Endothelial cell of umbilical vein (primary cell): Measurements from ENCODE around the gene PRTN3. TPM values are rescaled to one million over a fixed set of nuclear protein-coding genes. Genes with fewer than 3 reads are reported as not detected.

ENCODE experiments used
- BruUV-seq: library from RNA; stranded (reverse); fragments of 400-500 nt; replicated peaks from 2 replicates; lab custom pipeline; 2021; lab: Mats Ljungman, UMichigan
- CTCF ChIA-PET: fragments of 300-600, 350-600 bp; sonication (Branson Sonifier 250); formaldehyde crosslinking; loops from one replicate; lab custom pipeline; 2021; ENCODE audit warnings: antibody characterized with exemption, inconsistent platforms; lab: Charles Lee
- POLR2A ChIA-PET: fragments of 300-600, 350-600 bp; sonication (Branson Sonifier 250); formaldehyde crosslinking; loops from one replicate; lab custom pipeline; 2021; ENCODE audit warnings: antibody characterized with exemption, inconsistent platforms; lab: Charles Lee
- DNase-seq: peaks from one replicate; pipeline ENCODE4 v3.0.0-alpha.2; 2011; ENCODE audit warnings: low read depth, low spot score
- FAIRE-seq: peaks from 2 replicates; lab custom pipeline; 2011; peaks lifted over from hg19 to GRCh38; lab: Jason Lieb, UNC
- H2AFZ ChIP-seq: 2 replicates; pipeline ENCODE4 v1.6.0; 2012; ENCODE audit warnings: low read depth, low read length, control low read depth, inconsistent platforms
- H3K27ac ChIP-seq: 2 replicates; pipeline ENCODE4 v1.5.1; 2011; ENCODE audit warnings: low read depth, mild to moderate bottlenecking, control low read depth, low read length, moderate library complexity; ENCODE audit not compliant: insufficient read depth
- H3K27me3 ChIP-seq, 2 experiments: 2 replicates each; pipeline versions ENCODE4 v1.6.0 to v1.6.1; 2011; ENCODE audit warnings: low read length in 2 of 2, mixed read lengths in 1 of 2; ENCODE audit not compliant: control insufficient read depth in 2 of 2, insufficient read depth in 2 of 2
- H3K36me3 ChIP-seq, 2 experiments: 2 replicates in 1 of 2; 3 replicates in 1 of 2; pipeline ENCODE4 v1.5.1; 2011; ENCODE audit warnings: low read length in 2 of 2, mild to moderate bottlenecking in 1 of 2, moderate library complexity in 1 of 2; ENCODE audit not compliant: control insufficient read depth in 2 of 2, insufficient read depth in 2 of 2; ENCODE audit errors: extremely low read depth in 1 of 2
- H3K4me1 ChIP-seq: 3 replicates; pipeline ENCODE4 v1.5.1; 2011; ENCODE audit warnings: mild to moderate bottlenecking, low read length; ENCODE audit not compliant: control insufficient read depth, insufficient read depth; ENCODE audit errors: extremely low read depth
- H3K4me2 ChIP-seq: 2 replicates; pipeline ENCODE4 v1.6.1; 2011; ENCODE audit warnings: low read length, control low read depth, mixed read lengths; ENCODE audit not compliant: insufficient read depth
- H3K4me3 ChIP-seq, 3 experiments: fragments of 200-600 bp in 1 of 3; sonication (generic), shearing (Covaris generic) in 1 of 3; replicated peaks in 1 of 3; 2 replicates each; pipeline ENCODE4 v1.5.1; 2011 to 2016; ENCODE audit warnings: control low read depth in 3 of 3, low read length in 3 of 3, mild to moderate bottlenecking in 2 of 3, inconsistent platforms in 1 of 3, low read depth in 1 of 3, moderate library complexity in 1 of 3; ENCODE audit not compliant: insufficient read depth in 1 of 3
- H3K79me2 ChIP-seq: 2 replicates; pipeline ENCODE4 v1.6.0; 2012; ENCODE audit warnings: low read length, inconsistent platforms; ENCODE audit not compliant: control insufficient read depth, insufficient read depth
- H3K9ac ChIP-seq: replicated peaks from 2 replicates; pipeline ENCODE3; 2011; ENCODE audit warnings: low read length, control low read depth; ENCODE audit not compliant: insufficient read depth; ENCODE audit errors: extremely low read depth
- H3K9me1 ChIP-seq: replicated peaks from 3 replicates; pipeline ENCODE4 v1.6.0; 2011; ENCODE audit warnings: mild to moderate bottlenecking, low read length; ENCODE audit not compliant: control insufficient read depth, insufficient read depth; ENCODE audit errors: extremely low read depth
- H3K9me3 ChIP-seq: replicated peaks from 2 replicates; pipeline ENCODE4 v1.5.1; 2012; ENCODE audit warnings: low read length, inconsistent platforms; ENCODE audit not compliant: control insufficient read depth, insufficient read depth
- H4K20me1 ChIP-seq: replicated peaks from 2 replicates; pipeline ENCODE3; 2011; ENCODE audit warnings: mild to moderate bottlenecking, low read length; ENCODE audit not compliant: control insufficient read depth, insufficient read depth; ENCODE audit errors: extremely low read depth
- CTCF ChIP-seq, 2 donors: IDR thresholded peaks; 1 replicate in 1 of 2; 2 replicates in 1 of 2; pipeline ENCODE4 v1.5.1; 2011; ENCODE audit warnings: low read length in 2 of 2, mild to moderate bottlenecking in 2 of 2, moderate library complexity in 2 of 2, control low read depth in 1 of 2, inconsistent platforms in 1 of 2, low read depth in 1 of 2; ENCODE audit not compliant: insufficient read depth in 1 of 2; ENCODE audit errors: extremely low read depth in 1 of 2
- EZH2 ChIP-seq: IDR thresholded peaks from 2 replicates; pipeline ENCODE4 v1.6.1; 2012; ENCODE audit warnings: borderline replicate concordance, low read depth, mild to moderate bottlenecking, moderate library complexity, low read length, inconsistent platforms; ENCODE audit not compliant: severe bottlenecking
- FOS ChIP-seq: IDR thresholded peaks from 2 replicates; pipeline ENCODE4 v1.6.1; 2011; ENCODE audit warnings: mild to moderate bottlenecking, low read length, moderate library complexity, borderline replicate concordance; ENCODE audit not compliant: insufficient read depth
- GATA2 ChIP-seq: IDR thresholded peaks from 2 replicates; pipeline ENCODE4 v1.7.0; 2011; ENCODE audit warnings: low read depth, mild to moderate bottlenecking, moderate library complexity, mixed read lengths, low read length; ENCODE audit not compliant: insufficient read length, insufficient read depth
- JUN ChIP-seq: IDR thresholded peaks from 2 replicates; pipeline ENCODE4 v1.6.1; 2011; ENCODE audit warnings: borderline replicate concordance, low read depth; ENCODE audit not compliant: insufficient read length, insufficient read depth
- MAX ChIP-seq: IDR thresholded peaks from 2 replicates; pipeline ENCODE4 v1.6.1; 2011; ENCODE audit not compliant: insufficient read depth, insufficient read length
- MYC ChIP-seq: IDR thresholded peaks from one replicate; pipeline ENCODE4 v1.6.1; 2011; ENCODE audit warnings: mild to moderate bottlenecking, low read depth, low read length
- POLR2A ChIP-seq: IDR thresholded peaks from 2 replicates; pipeline ENCODE4 v1.6.1; 2012; ENCODE audit warnings: low read depth, mild to moderate bottlenecking, control low read depth, low read length
- POLR2AphosphoS5 ChIP-seq: IDR thresholded peaks from 2 replicates; pipeline ENCODE4 v1.6.1; 2012; ENCODE audit warnings: low read depth, mild to moderate bottlenecking, control low read depth, low read length, moderate library complexity; ENCODE audit not compliant: insufficient read depth
- dilution Hi-C: fragments of 300-500 bp; cut with MboI; formaldehyde crosslinking; loops from one replicate; pipeline ENCODE4 v1.15.0; 2019; ENCODE audit warnings: low sequenced_read_pairs; ENCODE audit not compliant: extremely low pct_ligation_motif_present
- intact Hi-C: fragments of 100-400 bp; cut with micrococcal nuclease; formaldehyde crosslinking; loops from one replicate; pipeline ENCODE4 v1.10.0; 2022
- polyA plus RNA-seq, 4 experiments: library from polyadenylated mRNA; depleted of rRNA in 3 of 4; stranded (reverse) in 3 of 4; unstranded in 1 of 4; fragments of >200 nt; gene quantifications; 2 replicates each; pipeline versions ENCODE4 v1.2.1 to v1.2.3, GENCODE V29; 2011 to 2012; ENCODE audit warnings: missing spikeins in 1 of 4
- total RNA-seq: library from RNA; stranded (reverse); gene quantifications from 2 replicates; pipeline ENCODE4 v1.2.3, GENCODE V29; 2021

PRTN3 gene
- total and polyA plus RNA-seq, 2 donors (not counting 3 experiments of a cell fraction or from before 2014, with no cell fraction given), result not detected

GRCh38 chr19:875265-875879 lies 34.6 kb downstream of the PRTN3 start:
- Histone ChIP-seq H3K4me3 (no peak overlapping the region), H4K20me1 (no peaks in the 10 kb centered on the region), H3K4me1 (no peaks in the 10 kb centered on the region), H3K27me3 (no peaks in the 10 kb centered on the region), H3K79me2 (no peaks in the 10 kb centered on the region), H3K9me1 (no peaks in the 10 kb centered on the region), H3K27ac (no peak overlapping the region), H2AFZ (no peak overlapping the region), H3K4me2 (no peak overlapping the region), H3K9ac (no peak overlapping the region), H3K36me3 (peaks cover 0 to 22% of the 10 kb centered on the region in 2 experiments), H3K9me3 (no peaks in the 10 kb centered on the region)
- CTCF ChIA-PET, result no interaction called here
- FAIRE-seq (no peak), DNase-seq (no peak)
- dilution Hi-C loops (no loop called here), intact Hi-C loops (no loop called here)
- TF ChIP-seq FOS (no peak), JUN (no peak), EZH2 (no peak)
- no TSS peak for BruUV-seq
- POLR2A ChIA-PET, result no interaction called here

GRCh38 chr19:876089-876488 lies 35.3 kb downstream of the PRTN3 start:
- no peaks in the 10 kb centered on the region for H3K79me2 ChIP-seq
- H3K9me3 ChIP-seq, result no peaks in the 10 kb centered on the region
- no peaks in the 10 kb centered on the region for H4K20me1 ChIP-seq
- no peak overlapping the region for H3K4me3 ChIP-seq
- CTCF ChIA-PET, result no interaction called here
- no peak overlapping the region for H3K4me2 ChIP-seq
- intact Hi-C loops, result no loop called here
- H3K9ac ChIP-seq, result no peak overlapping the region
- POLR2A ChIA-PET, result no interaction called here
- FAIRE-seq (no peak), DNase-seq (no peak)
- no peaks in the 10 kb centered on the region for H3K4me1 ChIP-seq
- BruUV-seq, result no TSS peak
- H3K9me1 ChIP-seq, result no peaks in the 10 kb centered on the region
- dilution Hi-C loops, result no loop called here
- no peak overlapping the region for H3K27ac ChIP-seq
- TF ChIP-seq EZH2 (no peak), MYC (no peak), POLR2A (no peak), CTCF (IDR thresholded peaks at IDR 0.05; ENCODE audit: extremely low read depth in 1 of 2, insufficient read depth in 1 of 2, low read depth in 1 of 2, low read length in 2 of 2) (no peak), FOS (no peak), JUN (no peak), POLR2AphosphoS5 (no peak), GATA2 (no peak), MAX (no peak)
- no peak overlapping the region for H2AFZ ChIP-seq
- no peaks in the 10 kb centered on the region for H3K27me3 ChIP-seq
- peaks cover 0 to 22% of the 10 kb centered on the region in 2 experiments for H3K36me3 ChIP-seq
